ENCODE data around the gene SPPL2B.

- TF ChIP-seq ZBTB1 (CRISPR knock-in tag; IDR thresholded peaks at IDR 0.05; ENCODE audit: borderline replicate concordance, low read depth): no peak
- TF ChIP-seq ID3 (CRISPR knock-in tag; IDR thresholded peaks at IDR 0.05): no peak
- no peak for TF ChIP-seq ID3 (tag; IDR thresholded peaks at IDR 0.05)
- TF ChIP-seq NCOA6 (IDR thresholded peaks at IDR 0.05): no peak
- no peak for TF ChIP-seq NR3C1 (CRISPR knock-in tag; IDR thresholded peaks at IDR 0.05)
- no peak for TF ChIP-seq BRCA1 (IDR thresholded peaks at IDR 0.05)
- TF ChIP-seq BRCA1 (CRISPR knock-in tag; IDR thresholded peaks at IDR 0.05): no peak
- no peak for TF ChIP-seq POU5F1 (IDR thresholded peaks at IDR 0.05; ENCODE audit: borderline replicate concordance, low read depth, low read length, partially characterized antibody)
- no peak for TF ChIP-seq ZNF384 (IDR thresholded peaks at IDR 0.05; ENCODE audit: low read depth, low read length)
- TF ChIP-seq ZNF766 (CRISPR knock-in tag; conservative IDR thresholded peaks at IDR 0.05): no peak
- TF ChIP-seq ZNF354B (CRISPR knock-in tag; IDR thresholded peaks at IDR 0.05): no peak
Measured at GRCh38 chr19:2394442-2395292, 66.2 kb downstream of the SPPL2B start.

Data from K562 (cell line).